GM19351 (cell line): Measurements from ENCODE around the gene CAPN10.
"Not testable (repeated sequence)": the region's sequence is repeated elsewhere in the genome, so short reads cannot be mapped to it uniquely, and the experiment has no call there.

ENCODE experiments used
- ATAC-seq: cut with Tn5 transposase; IDR thresholded peaks from one replicate; pipeline ENCODE4 v1.9.1; 2021; ENCODE audit warnings: mild to moderate bottlenecking, moderate library complexity; ENCODE audit not compliant: unreplicated experiment

Gene CAPN10

DNA sequence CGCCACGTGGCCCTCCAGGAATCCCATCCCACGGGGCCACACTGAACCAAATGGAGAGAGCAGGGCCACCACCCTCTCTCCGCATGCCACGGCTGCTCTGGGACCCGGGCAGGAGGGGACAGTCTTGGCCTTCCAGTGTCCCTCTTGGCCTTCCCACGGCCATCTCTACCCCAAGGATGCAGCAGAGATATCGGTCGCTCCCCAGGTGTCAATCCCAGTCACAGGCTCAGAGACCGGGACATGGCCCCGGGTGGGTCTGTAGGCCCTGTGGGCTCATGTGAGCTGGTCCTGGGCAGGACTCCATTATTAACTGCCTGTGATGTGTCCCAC is 15.3 kb downstream of the CAPN10 start:
- ATAC-seq: no peak

- no peak for ATAC-seq
Observed at GRCh38 chr2:240602266-240603050, 15.9 kb downstream of the CAPN10 start.

DNA sequence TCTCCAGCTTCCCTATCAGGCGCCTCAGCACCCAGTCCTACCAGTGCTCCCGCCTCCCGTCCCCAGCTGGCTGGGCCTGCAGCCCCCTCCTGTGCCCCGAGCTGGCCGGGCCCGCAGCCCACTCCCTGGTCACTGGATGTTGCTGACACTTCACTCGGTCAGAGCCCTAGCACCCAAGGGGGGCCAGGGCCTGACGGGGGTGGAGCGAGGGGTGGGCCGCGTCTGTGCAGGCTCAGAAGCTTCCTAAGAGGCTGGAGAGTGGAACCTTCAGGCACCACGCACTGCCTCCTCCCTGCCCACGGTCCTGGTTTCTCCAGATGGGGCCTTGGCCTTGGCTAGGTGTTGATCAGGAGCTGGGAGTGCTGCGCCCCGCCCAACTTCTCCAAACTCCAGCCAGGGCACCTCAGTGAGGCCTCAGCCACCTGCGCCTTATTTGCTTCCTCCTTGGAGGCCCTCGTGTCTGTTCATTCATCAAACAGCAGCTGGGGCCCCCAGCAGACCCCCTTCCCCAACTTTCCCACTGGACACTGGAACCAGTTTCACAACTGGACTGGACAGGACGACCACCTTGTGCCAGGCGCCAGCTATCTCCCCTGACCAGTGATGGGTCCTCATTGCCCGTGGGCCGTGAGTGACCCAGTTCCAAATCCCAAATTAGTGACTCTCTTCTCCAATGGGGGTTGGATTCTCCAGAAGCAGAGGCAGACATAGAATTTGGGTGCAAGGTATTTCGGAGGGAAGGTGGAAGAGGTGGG is 16.7 kb downstream of the CAPN10 start:
- ATAC-seq: no peak

GRCh38 chr2:240603846-240604245 is 17.3 kb downstream of the CAPN10 start:
- no peak for ATAC-seq

GRCh38 chr2:240604291-240604938 is 17.9 kb downstream of the CAPN10 start:
- no peak for ATAC-seq

- ATAC-seq: no peak
Observed at GRCh38 chr2:240604939-240605716, 18.6 kb downstream of the CAPN10 start.

GRCh38 chr2:240605867-240606743 is 19.6 kb downstream of the CAPN10 start:
- no peak for ATAC-seq

- ATAC-seq: no peak
Observed at GRCh38 chr2:240611601-240612210, 25.2 kb downstream of the CAPN10 start.

DNA sequence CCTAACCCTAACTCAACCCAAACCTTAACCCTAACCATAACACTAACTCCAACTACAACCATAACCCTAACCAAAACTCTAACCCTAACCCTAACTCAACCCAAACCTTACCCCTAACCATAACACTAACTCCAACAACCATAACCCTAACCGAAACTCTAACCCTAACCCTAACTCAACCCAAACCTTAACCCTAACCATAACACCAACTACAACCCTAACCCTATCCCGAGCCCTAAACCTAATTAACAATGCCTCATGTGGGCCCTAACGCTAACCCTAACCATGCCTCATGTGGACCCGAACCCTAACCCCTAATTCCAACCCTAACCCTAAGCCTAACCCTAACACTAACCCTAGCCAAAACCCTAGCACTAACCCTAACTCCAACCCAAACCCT is 27.2 kb downstream of the CAPN10 start:
- no peak for ATAC-seq

GRCh38 chr2:240614391-240614790 is 27.9 kb downstream of the CAPN10 start:
- no peak for ATAC-seq

DNA sequence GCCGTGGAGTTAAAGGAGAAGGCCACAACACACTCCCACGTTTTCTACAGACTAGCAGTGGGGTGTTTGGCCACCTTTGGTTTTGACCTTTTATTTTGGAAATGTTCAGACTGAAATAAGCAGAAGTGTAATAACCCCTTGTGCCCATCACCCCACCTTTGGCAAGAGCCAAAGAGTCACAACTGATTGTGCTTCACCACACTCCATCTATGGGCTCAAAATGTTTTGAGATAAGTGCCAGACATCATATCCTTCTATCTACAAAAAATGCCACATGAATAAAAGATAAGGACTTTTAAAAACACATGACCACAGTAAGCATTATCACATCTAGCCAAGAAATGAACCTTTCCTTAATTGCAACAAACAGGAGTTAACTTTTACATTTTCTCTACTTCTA is 28.9 kb downstream of the CAPN10 start:
- ATAC-seq: no peak

GRCh38 chr2:240615820-240616547 is 29.4 kb downstream of the CAPN10 start:
- ATAC-seq: no peak

DNA sequence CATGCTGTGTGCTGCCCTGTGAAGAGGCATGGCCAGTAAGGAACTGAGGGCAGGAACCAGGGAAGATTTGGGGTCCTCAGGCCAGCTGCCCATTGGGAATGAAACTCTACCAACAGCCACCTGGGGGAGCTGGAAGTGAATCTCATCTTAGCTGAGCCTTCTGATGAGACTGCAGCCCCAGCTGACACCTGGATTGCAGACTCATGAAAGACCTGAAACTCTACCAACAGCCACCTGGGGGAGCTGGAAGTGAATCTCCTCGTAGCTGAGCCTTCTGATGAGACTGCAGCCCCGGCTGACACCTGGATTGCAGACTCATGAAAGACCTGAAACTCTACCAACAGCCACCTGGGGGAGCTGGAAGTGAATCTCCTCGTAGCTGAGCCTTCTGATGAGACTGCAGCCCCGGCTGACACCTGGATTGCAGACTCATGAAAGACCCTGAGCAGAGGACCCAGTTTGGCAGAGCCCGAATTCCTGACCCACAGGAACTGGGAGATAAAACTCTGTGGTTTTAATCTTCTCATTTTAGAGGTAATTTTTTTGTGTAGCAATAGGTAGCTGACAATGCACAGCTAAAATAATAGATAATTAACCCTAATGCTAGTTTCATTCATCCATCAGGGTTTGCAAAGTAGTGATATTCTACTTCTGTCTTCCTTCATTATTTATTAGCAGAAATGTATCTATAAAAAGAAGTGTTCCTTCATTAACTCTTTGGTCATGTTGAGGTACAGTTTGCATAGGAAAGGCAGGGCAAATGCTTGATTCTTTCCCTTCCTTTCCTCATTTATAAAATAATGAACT is 30.5 kb downstream of the CAPN10 start:
- not testable (repeated sequence) for ATAC-seq

DNA sequence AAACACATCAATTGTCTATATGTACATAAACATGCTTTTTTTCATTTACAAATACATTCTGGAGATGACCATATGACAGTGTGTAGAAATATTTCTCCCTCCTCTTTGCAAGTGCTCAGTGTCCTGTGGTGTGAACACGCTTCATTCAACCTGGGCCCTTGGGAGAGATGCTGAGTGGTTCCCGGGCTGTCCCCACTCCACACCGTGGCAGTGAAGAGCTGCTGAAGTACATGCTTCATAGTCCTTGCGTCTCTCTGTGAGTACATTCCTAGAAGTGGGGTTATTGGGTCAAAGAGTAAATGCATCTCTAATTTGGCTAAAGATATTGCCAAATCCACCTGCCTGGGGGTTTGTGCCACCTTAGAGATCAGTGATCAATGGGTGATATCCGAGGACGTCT is 32.2 kb downstream of the CAPN10 start:
- no peak for ATAC-seq

GRCh38 chr2:240619506-240620148 is 33.1 kb downstream of the CAPN10 start:
- no peak for ATAC-seq

DNA sequence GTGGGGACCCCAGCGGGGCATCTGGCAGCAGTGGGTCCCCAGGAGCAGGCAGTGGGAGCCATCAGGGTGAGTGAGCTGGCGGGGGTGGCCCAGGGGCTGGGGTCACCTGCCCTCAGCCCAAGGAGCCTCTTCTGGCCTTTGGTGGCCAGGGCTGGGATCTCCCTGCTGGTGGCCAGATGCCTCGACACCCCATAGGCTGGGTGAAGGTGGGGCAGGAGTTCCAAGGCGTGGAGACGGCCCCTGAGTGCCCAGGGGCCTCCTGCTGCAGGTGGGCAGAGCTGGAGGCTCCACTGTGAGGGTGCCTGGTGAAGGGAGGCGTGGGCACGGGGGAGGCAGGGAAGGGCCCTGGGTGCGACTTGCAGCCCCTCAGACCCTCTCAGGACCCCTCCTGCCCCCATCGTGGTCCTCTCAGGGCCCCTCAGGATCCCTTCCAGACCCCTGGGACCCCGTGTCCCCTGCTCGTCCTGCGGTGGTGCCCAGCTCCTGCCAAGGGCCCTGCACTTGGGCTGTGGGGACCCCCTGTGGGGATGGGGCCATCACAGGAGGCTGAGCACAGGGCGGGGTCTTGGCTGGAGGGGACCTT is 33.7 kb downstream of the CAPN10 start:
- no peak for ATAC-seq

- no peak for ATAC-seq
Observed at GRCh38 chr2:240620859-240621258, 34.3 kb downstream of the CAPN10 start.

GRCh38 chr2:240622060-240622411 is 35.5 kb downstream of the CAPN10 start:
- ATAC-seq: no peak
